Inflammatory macrophage (primary cell): ENCODE measurements around the gene ACACA.
A peak's percentile ranks its signal among the peaks of the same experiment; 100 is the strongest.
"Not testable (repeated sequence)": the region's sequence is repeated elsewhere in the genome, so short reads cannot be mapped to it uniquely, and the experiment has no call there.

Experiments used
- DNase-seq, 2 donors: peaks; one replicate each; pipeline ENCODE4 v3.0.0-alpha.2; 2020 to 2022
- total RNA-seq, 18 experiments: gene quantifications; one replicate each; lab custom pipeline; 2026; ENCODE audit warnings: mixed read lengths in 6 of 18, inconsistent platforms in 2 of 18; lab: John Stamatoyannopoulos, UW

Gene ACACA
- 34.2 to 174 (median 83.7) reads per million in 18 experiments for total RNA-seq

GRCh38 chr17:37406635-37407461 is at the start of gene ACACA, which contains the start of gene TADA2A:
TSS of gene ACACA (minus strand) at chr17:37406836. CDS start at chr17:37406299, 537 bp downstream.
TSS of gene TADA2A (plus strand) at chr17:37406886. CDS start at chr17:37411366, 4,480 bp downstream.
- DNase-seq = peak; percentile 84 to 92

- no peak for DNase-seq
Observed at GRCh38 chr17:37450112-37450511, 43.5 kb upstream of the ACACA start.

- DNase-seq = no peak
Observed at GRCh38 chr17:37447641-37448040, 41.0 kb upstream of the ACACA start.

- no peak for DNase-seq
Observed at GRCh38 chr17:37446027-37446426, 39.4 kb upstream of the ACACA start.

- peak in 1 of 2 donors; percentile 35 for DNase-seq
Observed at GRCh38 chr17:37441369-37442014, 34.9 kb upstream of the ACACA start.

GRCh38 chr17:37440424-37440823 is 33.8 kb upstream of the ACACA start:
- DNase-seq = no peak

- no peak for DNase-seq
Observed at GRCh38 chr17:37438141-37438540, 31.5 kb upstream of the ACACA start.

- DNase-seq = no peak
Observed at GRCh38 chr17:37432671-37433070, 26.0 kb upstream of the ACACA start.

GRCh38 chr17:37430051-37430627 is 23.5 kb upstream of the ACACA start:
- DNase-seq = peak; percentile 26 to 40

- no peak for DNase-seq
Observed at GRCh38 chr17:37429453-37429852, 22.8 kb upstream of the ACACA start.

- DNase-seq = no peak
Observed at GRCh38 chr17:37429039-37429438, 22.4 kb upstream of the ACACA start.

- DNase-seq = no peak
Observed at GRCh38 chr17:37425268-37425667, 18.6 kb upstream of the ACACA start.

GRCh38 chr17:37422971-37423625 is 16.5 kb upstream of the ACACA start:
- DNase-seq = no peak

- no peak for DNase-seq
Observed at GRCh38 chr17:37417852-37418251, 11.2 kb upstream of the ACACA start.

- no peak for DNase-seq
Observed at GRCh38 chr17:37413875-37414519, 7.4 kb upstream of the ACACA start.

- peak in 1 of 2 donors; percentile 24 for DNase-seq
Observed at GRCh38 chr17:37410357-37410756, 3.7 kb upstream of the ACACA start.

GRCh38 chr17:37408145-37408479 is 1.5 kb upstream of the ACACA start:
- DNase-seq = not testable (repeated sequence)

- DNase-seq = no peak
Observed at GRCh38 chr17:37405955-37406634, 541 bp downstream of the ACACA start.

GRCh38 chr17:37405522-37405921 is 1.1 kb downstream of the ACACA start:
- DNase-seq = not testable (repeated sequence)

GRCh38 chr17:37400505-37400904 is 6.1 kb downstream of the ACACA start:
- no peak for DNase-seq

- no peak for DNase-seq
Observed at GRCh38 chr17:37399265-37399803, 7.3 kb downstream of the ACACA start.

GRCh38 chr17:37393352-37393751 is 13.3 kb downstream of the ACACA start:
- no peak for DNase-seq
